Measurements from ENCODE around the gene VPS50. TPM values are rescaled to one million over a fixed set of nuclear protein-coding genes. Genes with fewer than 3 reads are reported as not detected.

Gene VPS50
- total RNA-seq, 1 experiment from 2014 or later: 15.1 TPM

DNA sequence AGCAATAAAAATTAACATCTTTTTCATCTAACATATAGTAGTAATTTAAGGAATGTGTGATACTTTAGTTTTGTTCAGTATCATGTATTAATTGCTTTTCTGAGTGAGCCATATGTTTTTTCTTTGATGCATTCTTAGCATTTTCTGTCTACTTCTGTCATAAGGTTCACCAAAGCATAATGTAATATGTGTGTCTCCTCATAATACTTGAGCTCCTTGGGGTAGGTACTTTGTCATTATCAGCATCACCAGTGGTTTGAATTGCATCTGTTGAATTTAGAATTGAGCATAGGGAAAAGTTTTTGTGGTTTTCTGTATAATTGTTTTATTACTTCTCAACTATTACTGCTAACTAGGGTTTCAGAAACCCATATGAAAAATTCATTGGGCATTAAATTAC is 26.5 kb downstream of the VPS50 start:
- Histone ChIP-seq H3K9me3 (ENCODE audit: control insufficient read depth in 1 of 2, insufficient read depth in 1 of 2, low read depth in 1 of 2, low read length in 2 of 2) (no peaks in the 10 kb centered on the region), H2AFZ (ENCODE audit: low read depth, low read length, poor library complexity, severe bottlenecking) (no peak overlapping the region), H3K27ac (ENCODE audit: low read depth, low read length) (no peak overlapping the region), H3K36me3 (ENCODE audit: control insufficient read depth in 1 of 2, insufficient read depth in 2 of 2, low read length in 2 of 2) (no peaks in the 10 kb centered on the region), H4K20me1 (ENCODE audit: insufficient read depth) (no peaks in the 10 kb centered on the region), H3K27me3 (ENCODE audit: insufficient read depth, low read length) (no peaks in the 10 kb centered on the region), H3K4me1 (ENCODE audit: control insufficient read depth in 1 of 2, insufficient read depth in 2 of 2, low read length in 2 of 2) (no peaks in the 10 kb centered on the region), H3K9ac (ENCODE audit: low read length) (no peak overlapping the region), H3K4me3 (replicated peaks in 1 of 2; ENCODE audit: low read depth in 1 of 2, low read length in 2 of 2) (no peak overlapping the region), H3K79me2 (ENCODE audit: insufficient read depth, low read length) (no peaks in the 10 kb centered on the region), H3K9me2 (ENCODE audit: insufficient read depth) (no peaks in the 10 kb centered on the region), H3K4me2 (ENCODE audit: low read length) (no peak overlapping the region)
- intact Hi-C loops (cut with micrococcal nuclease): no loop called here
- no TSS peak for BruUV-seq (replicated peaks)
- ChIA-PET CTCF (no interaction called here), POLR2A (no interaction called here), RAD21 (ENCODE audit: low non-redundant PET in 1 of 2, low total read pairs in 2 of 2, uncharacterized antibody in 2 of 2, unreplicated experiment in 2 of 2) (no interaction called here)
- no peak for ATAC-seq
- DNase-seq (ENCODE audit: low read depth, low spot score): no peak
- no peak for TF ChIP-seq ZBTB33 (IDR thresholded peaks at IDR 0.05; ENCODE audit: extremely low read depth, insufficient replicate concordance, low read length)
- TF ChIP-seq ELF1 (IDR thresholded peaks at IDR 0.05; ENCODE audit: borderline replicate concordance, low read depth): no peak
- TF ChIP-seq ZNF274 (IDR thresholded peaks at IDR 0.05; ENCODE audit: low read depth, low read length): no peak
- TF ChIP-seq, protein P1, sequence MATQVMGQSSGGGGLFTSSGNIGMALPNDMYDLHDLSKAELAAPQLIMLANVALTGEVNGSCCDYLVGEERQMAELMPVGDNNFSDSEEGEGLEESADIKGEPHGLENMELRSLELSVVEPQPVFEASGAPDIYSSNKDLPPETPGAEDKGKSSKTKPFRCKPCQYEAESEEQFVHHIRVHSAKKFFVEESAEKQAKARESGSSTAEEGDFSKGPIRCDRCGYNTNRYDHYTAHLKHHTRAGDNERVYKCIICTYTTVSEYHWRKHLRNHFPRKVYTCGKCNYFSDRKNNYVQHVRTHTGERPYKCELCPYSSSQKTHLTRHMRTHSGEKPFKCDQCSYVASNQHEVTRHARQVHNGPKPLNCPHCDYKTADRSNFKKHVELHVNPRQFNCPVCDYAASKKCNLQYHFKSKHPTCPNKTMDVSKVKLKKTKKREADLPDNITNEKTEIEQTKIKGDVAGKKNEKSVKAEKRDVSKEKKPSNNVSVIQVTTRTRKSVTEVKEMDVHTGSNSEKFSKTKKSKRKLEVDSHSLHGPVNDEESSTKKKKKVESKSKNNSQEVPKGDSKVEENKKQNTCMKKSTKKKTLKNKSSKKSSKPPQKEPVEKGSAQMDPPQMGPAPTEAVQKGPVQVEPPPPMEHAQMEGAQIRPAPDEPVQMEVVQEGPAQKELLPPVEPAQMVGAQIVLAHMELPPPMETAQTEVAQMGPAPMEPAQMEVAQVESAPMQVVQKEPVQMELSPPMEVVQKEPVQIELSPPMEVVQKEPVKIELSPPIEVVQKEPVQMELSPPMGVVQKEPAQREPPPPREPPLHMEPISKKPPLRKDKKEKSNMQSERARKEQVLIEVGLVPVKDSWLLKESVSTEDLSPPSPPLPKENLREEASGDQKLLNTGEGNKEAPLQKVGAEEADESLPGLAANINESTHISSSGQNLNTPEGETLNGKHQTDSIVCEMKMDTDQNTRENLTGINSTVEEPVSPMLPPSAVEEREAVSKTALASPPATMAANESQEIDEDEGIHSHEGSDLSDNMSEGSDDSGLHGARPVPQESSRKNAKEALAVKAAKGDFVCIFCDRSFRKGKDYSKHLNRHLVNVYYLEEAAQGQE (IDR thresholded peaks at IDR 0.05; ENCODE audit: low read depth): no peak
- TF ChIP-seq EZH2 (IDR thresholded peaks at IDR 0.05): no peak
